ENCODE data around the gene COMMD1. TPM values are rescaled to one million over a fixed set of nuclear protein-coding genes. Genes with fewer than 3 reads are reported as not detected.
A peak's percentile ranks its signal among the peaks of the same experiment; 100 is the strongest.

COMMD1 gene
- total and polyA plus RNA-seq, 2 experiments from 2014 or later = 30.5 to 71.1 TPM

DNA sequence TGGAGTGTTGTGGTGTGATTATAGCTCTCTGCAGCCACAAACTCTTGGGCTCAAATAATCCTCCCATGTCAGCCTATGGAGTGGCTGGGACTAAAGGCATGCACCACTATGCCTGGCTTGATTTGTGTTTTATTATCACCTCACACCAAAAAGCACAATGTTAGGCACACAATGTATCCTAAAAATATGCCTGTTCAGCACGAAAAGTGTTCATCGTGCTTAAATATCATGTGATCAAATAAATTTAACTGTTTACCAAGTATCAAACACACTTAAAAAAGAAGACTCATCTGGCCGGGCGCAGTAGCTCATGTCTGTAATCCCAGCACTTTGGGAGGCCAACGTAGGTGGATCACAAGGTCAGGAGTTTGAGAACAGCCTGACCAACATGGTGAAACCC is 22.6 kb upstream of the COMMD1 start:
- 95% methylated on average over 5 of the region's 5 CpGs for WGBS (ENCODE audit: low lambda C conversion rate, missing lambda C conversion rate)
- Histone ChIP-seq H3K9me3 (ENCODE audit: low read depth) (no peaks in the 10 kb centered on the region), H3K79me2 (peaks cover 60% of the 10 kb centered on the region), H3K36me3 (replicated peaks; ENCODE audit: insufficient read depth, low read depth) (no peaks in the 10 kb centered on the region), H2AFZ (no peak overlapping the region), H4K20me1 (ENCODE audit: insufficient read depth, poor library complexity, severe bottlenecking) (peaks cover 30% of the 10 kb centered on the region), H3K4me2 (no peak overlapping the region), H3K27ac (no peak overlapping the region), H3K9me2 (replicated peaks; ENCODE audit: insufficient read depth) (no peaks in the 10 kb centered on the region), H3K4me1 (ENCODE audit: insufficient read depth) (peaks cover 12% of the 10 kb centered on the region), H3K4me3 (no peak overlapping the region), H3K27me3 (no peaks in the 10 kb centered on the region)
- no peak for TF ChIP-seq EZH2phosphoT487 (IDR thresholded peaks at IDR 0.05; ENCODE audit: low read depth, severe bottlenecking, unreplicated experiment)
- TF ChIP-seq EZH2 (IDR thresholded peaks at IDR 0.05; ENCODE audit: borderline replicate concordance) = no peak
- TF ChIP-seq, protein P1, sequence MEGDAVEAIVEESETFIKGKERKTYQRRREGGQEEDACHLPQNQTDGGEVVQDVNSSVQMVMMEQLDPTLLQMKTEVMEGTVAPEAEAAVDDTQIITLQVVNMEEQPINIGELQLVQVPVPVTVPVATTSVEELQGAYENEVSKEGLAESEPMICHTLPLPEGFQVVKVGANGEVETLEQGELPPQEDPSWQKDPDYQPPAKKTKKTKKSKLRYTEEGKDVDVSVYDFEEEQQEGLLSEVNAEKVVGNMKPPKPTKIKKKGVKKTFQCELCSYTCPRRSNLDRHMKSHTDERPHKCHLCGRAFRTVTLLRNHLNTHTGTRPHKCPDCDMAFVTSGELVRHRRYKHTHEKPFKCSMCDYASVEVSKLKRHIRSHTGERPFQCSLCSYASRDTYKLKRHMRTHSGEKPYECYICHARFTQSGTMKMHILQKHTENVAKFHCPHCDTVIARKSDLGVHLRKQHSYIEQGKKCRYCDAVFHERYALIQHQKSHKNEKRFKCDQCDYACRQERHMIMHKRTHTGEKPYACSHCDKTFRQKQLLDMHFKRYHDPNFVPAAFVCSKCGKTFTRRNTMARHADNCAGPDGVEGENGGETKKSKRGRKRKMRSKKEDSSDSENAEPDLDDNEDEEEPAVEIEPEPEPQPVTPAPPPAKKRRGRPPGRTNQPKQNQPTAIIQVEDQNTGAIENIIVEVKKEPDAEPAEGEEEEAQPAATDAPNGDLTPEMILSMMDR (IDR thresholded peaks at IDR 0.05; ENCODE audit: poor library complexity) = no peak
- no peak for DNase-seq (ENCODE audit: low spot score)

DNA sequence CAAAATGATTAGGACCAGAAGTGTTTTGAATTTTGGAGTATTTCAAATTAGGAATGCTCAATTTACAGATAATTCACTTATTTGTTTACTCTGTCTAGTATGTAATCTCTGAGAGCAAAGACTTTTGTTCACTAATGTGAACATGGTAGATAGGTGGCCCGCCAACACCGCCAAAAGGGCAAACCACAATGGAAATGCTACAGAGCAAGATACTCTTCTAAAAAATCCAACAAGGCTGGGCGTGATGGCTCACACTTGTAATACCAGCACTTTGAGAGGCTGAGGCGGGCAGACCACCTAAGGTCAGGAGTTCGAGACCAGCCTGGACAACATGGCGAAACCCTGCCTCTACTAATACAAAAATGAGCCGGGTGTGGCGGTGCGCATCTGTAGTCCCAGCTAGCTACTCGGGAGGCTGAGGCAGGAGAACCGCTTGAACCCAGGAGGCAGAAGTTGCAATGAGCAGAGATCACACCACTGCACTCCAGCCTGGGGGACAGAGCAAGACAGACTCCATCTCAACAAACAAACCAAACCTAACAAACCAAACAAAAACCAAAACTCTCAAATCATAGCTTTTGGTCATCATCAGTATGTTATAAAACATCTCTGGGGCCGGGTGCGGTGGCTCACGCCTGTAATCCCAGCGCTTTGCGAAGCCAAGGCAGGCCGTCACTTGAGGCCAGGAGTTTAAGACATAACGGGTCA is 19.4 kb upstream of the COMMD1 start:
- peaks cover 12% of the 10 kb centered on the region for H3K4me1 ChIP-seq (ENCODE audit: insufficient read depth)
- H3K79me2 ChIP-seq = peaks cover 58% of the 10 kb centered on the region
- H3K27me3 ChIP-seq = no peaks in the 10 kb centered on the region
- H3K9me3 ChIP-seq (ENCODE audit: low read depth) = no peaks in the 10 kb centered on the region
- DNase-seq (ENCODE audit: low spot score) = no peak
- H3K9me2 ChIP-seq (replicated peaks; ENCODE audit: insufficient read depth) = no peaks in the 10 kb centered on the region
- peak overlapping the region; percentile 77 for H3K4me2 ChIP-seq
- H2AFZ ChIP-seq = no peak overlapping the region
- no peaks in the 10 kb centered on the region for H3K36me3 ChIP-seq (replicated peaks; ENCODE audit: insufficient read depth, low read depth)
- no peak overlapping the region for H3K4me3 ChIP-seq
- H4K20me1 ChIP-seq (ENCODE audit: insufficient read depth, poor library complexity, severe bottlenecking) = peaks cover 30% of the 10 kb centered on the region
- TF ChIP-seq EZH2phosphoT487 (IDR thresholded peaks at IDR 0.05; ENCODE audit: low read depth, severe bottlenecking, unreplicated experiment) (no peak), EZH2 (IDR thresholded peaks at IDR 0.05; ENCODE audit: borderline replicate concordance) (no peak)
- TF ChIP-seq, protein P1 (IDR thresholded peaks at IDR 0.05; ENCODE audit: poor library complexity) = no peak
- H3K27ac ChIP-seq = no peak overlapping the region
- WGBS (ENCODE audit: low lambda C conversion rate, missing lambda C conversion rate) = 90% methylated on average over 18 of the region's 18 CpGs

DNA sequence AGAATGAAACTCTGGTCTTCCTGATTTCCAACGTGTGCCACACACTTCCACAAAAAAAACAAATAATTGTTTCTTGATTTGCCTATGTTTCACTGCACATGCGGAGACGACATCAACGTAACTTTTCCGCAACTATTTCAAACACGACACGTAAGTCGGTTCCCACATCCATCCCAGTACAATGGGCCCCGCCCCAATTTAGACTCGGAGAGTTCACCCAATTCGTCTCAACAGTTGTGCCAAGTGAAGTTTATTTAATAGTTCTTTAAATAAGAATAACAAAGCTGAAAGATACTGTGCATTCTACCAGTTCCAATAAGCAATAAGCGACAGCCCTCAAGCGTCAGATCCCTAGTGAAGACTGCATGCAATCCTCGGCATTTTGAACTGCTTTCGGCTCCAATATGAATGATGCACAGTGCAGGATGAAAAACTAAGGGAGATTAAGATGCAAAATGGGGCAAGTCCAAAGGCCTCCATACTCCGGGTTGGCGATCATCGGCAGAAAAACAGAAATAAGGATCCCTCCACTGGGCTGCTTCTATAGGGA is 17.7 kb upstream of the COMMD1 start:
- Histone ChIP-seq H2AFZ (peak overlapping the region; percentile 83), H3K36me3 (replicated peaks; ENCODE audit: insufficient read depth, low read depth) (no peaks in the 10 kb centered on the region), H3K79me2 (peaks cover 51% of the 10 kb centered on the region), H3K4me3 (peak overlapping the region; percentile 77), H3K9me2 (replicated peaks; ENCODE audit: insufficient read depth) (no peaks in the 10 kb centered on the region), H3K9me3 (ENCODE audit: low read depth) (no peaks in the 10 kb centered on the region), H3K4me2 (peak overlapping the region; percentile 77), H3K4me1 (ENCODE audit: insufficient read depth) (peaks cover 12% of the 10 kb centered on the region), H4K20me1 (ENCODE audit: insufficient read depth, poor library complexity, severe bottlenecking) (peaks cover 30% of the 10 kb centered on the region), H3K27me3 (no peaks in the 10 kb centered on the region), H3K27ac (peak overlapping the region; percentile 96)
- TF ChIP-seq EZH2phosphoT487 (IDR thresholded peaks at IDR 0.05; ENCODE audit: low read depth, severe bottlenecking, unreplicated experiment) (no peak), EZH2 (IDR thresholded peaks at IDR 0.05; ENCODE audit: borderline replicate concordance) (no peak)
- TF ChIP-seq, protein P1 (IDR thresholded peaks at IDR 0.05; ENCODE audit: poor library complexity) = no peak
- DNase-seq (ENCODE audit: low spot score) = peak; percentile 17
- 1% methylated on average over 18 of the region's 18 CpGs for WGBS (ENCODE audit: low lambda C conversion rate, missing lambda C conversion rate)

Measured in hepatocyte (in vitro differentiated cells).